ENCODE data around the gene TAAR6. TPM values are rescaled to one million over a fixed set of nuclear protein-coding genes. Genes with fewer than 3 reads are reported as not detected.

TAAR6 gene
- total and polyA plus RNA-seq, 2 donors (not counting 3 experiments of a cell fraction or from before 2014, with no cell fraction given), result not detected

DNA sequence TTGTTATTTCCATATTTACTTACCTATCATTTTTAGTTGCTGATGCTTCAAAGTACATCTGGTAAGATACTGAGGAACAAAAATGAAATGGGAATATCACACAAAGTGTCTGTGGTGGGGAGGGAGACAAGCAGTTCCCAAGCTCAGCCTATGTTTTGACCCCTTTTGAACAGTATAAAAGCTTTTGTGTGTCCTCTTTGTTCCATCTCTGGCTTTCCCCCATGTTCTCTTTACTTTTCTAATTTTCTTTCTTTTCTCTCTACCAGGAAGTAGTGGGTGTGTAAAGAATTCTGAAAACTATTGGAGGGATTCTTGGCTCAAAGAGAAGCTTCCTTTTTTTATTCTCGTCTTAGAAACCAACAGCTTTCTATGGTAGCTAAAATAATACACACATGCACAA, 46.6 kb downstream of the TAAR6 start:
- H4K20me1 ChIP-seq (replicated peaks; ENCODE audit: control insufficient read depth, extremely low read depth, insufficient read depth, low read length), result no peaks in the 10 kb centered on the region
- no peaks in the 10 kb centered on the region for H3K9me3 ChIP-seq (replicated peaks; ENCODE audit: control insufficient read depth, insufficient read depth, low read length)
- no peak overlapping the region for H3K4me3 ChIP-seq (replicated peaks in 1 of 3; ENCODE audit: insufficient read depth in 1 of 3, low read depth in 1 of 3, low read length in 3 of 3)
- DNase-seq (ENCODE audit: low read depth, low spot score) (no peak), FAIRE-seq (no peak)
- no peak overlapping the region for H3K9ac ChIP-seq (replicated peaks; ENCODE audit: extremely low read depth, insufficient read depth, low read length)
- H3K4me2 ChIP-seq (ENCODE audit: insufficient read depth, low read length), result no peak overlapping the region
- no peaks in the 10 kb centered on the region for H3K4me1 ChIP-seq (ENCODE audit: control insufficient read depth, extremely low read depth, insufficient read depth, low read length)
- TF ChIP-seq FOS (IDR thresholded peaks at IDR 0.05; ENCODE audit: borderline replicate concordance, insufficient read depth, low read length) (no peak), MYC (IDR thresholded peaks at IDR 0.05; ENCODE audit: low read depth, low read length) (no peak), POLR2A (IDR thresholded peaks at IDR 0.05; ENCODE audit: low read depth, low read length) (no peak), JUN (IDR thresholded peaks at IDR 0.05; ENCODE audit: borderline replicate concordance, insufficient read depth, insufficient read length, low read depth) (no peak), GATA2 (IDR thresholded peaks at IDR 0.05; ENCODE audit: insufficient read depth, insufficient read length, low read depth, low read length) (no peak), EZH2 (IDR thresholded peaks at IDR 0.05; ENCODE audit: borderline replicate concordance, low read depth, low read length, severe bottlenecking) (no peak), POLR2AphosphoS5 (IDR thresholded peaks at IDR 0.05; ENCODE audit: insufficient read depth, low read depth, low read length) (no peak)
- TF ChIP-seq, protein P1, sequence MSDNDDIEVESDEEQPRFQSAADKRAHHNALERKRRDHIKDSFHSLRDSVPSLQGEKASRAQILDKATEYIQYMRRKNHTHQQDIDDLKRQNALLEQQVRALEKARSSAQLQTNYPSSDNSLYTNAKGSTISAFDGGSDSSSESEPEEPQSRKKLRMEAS (IDR thresholded peaks at IDR 0.05; ENCODE audit: insufficient read depth, insufficient read length), result no peak
- TF ChIP-seq, protein P2, sequence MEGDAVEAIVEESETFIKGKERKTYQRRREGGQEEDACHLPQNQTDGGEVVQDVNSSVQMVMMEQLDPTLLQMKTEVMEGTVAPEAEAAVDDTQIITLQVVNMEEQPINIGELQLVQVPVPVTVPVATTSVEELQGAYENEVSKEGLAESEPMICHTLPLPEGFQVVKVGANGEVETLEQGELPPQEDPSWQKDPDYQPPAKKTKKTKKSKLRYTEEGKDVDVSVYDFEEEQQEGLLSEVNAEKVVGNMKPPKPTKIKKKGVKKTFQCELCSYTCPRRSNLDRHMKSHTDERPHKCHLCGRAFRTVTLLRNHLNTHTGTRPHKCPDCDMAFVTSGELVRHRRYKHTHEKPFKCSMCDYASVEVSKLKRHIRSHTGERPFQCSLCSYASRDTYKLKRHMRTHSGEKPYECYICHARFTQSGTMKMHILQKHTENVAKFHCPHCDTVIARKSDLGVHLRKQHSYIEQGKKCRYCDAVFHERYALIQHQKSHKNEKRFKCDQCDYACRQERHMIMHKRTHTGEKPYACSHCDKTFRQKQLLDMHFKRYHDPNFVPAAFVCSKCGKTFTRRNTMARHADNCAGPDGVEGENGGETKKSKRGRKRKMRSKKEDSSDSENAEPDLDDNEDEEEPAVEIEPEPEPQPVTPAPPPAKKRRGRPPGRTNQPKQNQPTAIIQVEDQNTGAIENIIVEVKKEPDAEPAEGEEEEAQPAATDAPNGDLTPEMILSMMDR (IDR thresholded peaks at IDR 0.05; ENCODE audit: extremely low read depth in 1 of 2, insufficient read depth in 1 of 2, low read depth in 1 of 2, low read length in 2 of 2), result no peak
- no peak overlapping the region for H3K27ac ChIP-seq (ENCODE audit: insufficient read depth, low read depth, low read length)
- H3K27me3 ChIP-seq (ENCODE audit: control insufficient read depth in 2 of 2, insufficient read depth in 2 of 2, low read length in 2 of 2), result peaks cover 1 to 5% of the 10 kb centered on the region in 2 experiments
- no peak overlapping the region for H2AFZ ChIP-seq (ENCODE audit: low read depth, low read length)
- CTCF ChIA-PET, result interaction anchor here (0.7 to 1.1 kb wide), 2 partner anchors 9 to 1494 kb away, joined by 3 to 4 read pairs; no protein-coding TSS in a partner anchor
- POLR2A ChIA-PET, result no interaction called here
- H3K9me1 ChIP-seq (replicated peaks; ENCODE audit: control insufficient read depth, extremely low read depth, insufficient read depth, low read length), result no peaks in the 10 kb centered on the region
- H3K79me2 ChIP-seq (ENCODE audit: control insufficient read depth, insufficient read depth, low read length), result no peaks in the 10 kb centered on the region
- no peaks in the 10 kb centered on the region for H3K36me3 ChIP-seq (ENCODE audit: control insufficient read depth in 2 of 2, extremely low read depth in 1 of 2, insufficient read depth in 2 of 2, low read length in 2 of 2)
- BruUV-seq (replicated peaks), result no TSS peak
- dilution Hi-C loops (cut with MboI; ENCODE audit: extremely low pct_ligation_motif_present, low sequenced_read_pairs) (no loop called here), intact Hi-C loops (cut with micrococcal nuclease) (no loop called here)

Small RNA genes within 50 kb of the gene (small RNA-seq; reads per million reads assigned to genes)
- gene TAAR7P (ENCODE audit: insufficient read depth, insufficient read length, low read depth, low replicate concordance), result not detected

Other genes with a start within 250 kb of the TAAR6 start
- gene MOXD1, start 168.8 kb upstream of the TAAR6 start, total RNA-seq, result not detected in 2 replicates
- gene MOXD1, start 168.8 kb upstream of the TAAR6 start, polyA plus RNA-seq, result 0.01 and 0.06 TPM in 2 replicates
- gene STX7, start 57.2 kb upstream of the TAAR6 start, total RNA-seq, result 42.5 and 45.5 TPM in 2 replicates
- 9.2 and 13.4 TPM in 2 replicates for gene STX7, start 57.2 kb upstream of the TAAR6 start, polyA plus RNA-seq
- gene TAAR9, start 32.0 kb upstream of the TAAR6 start, total RNA-seq, result not detected in 2 replicates
- not detected in 2 replicates for gene TAAR9, start 32.0 kb upstream of the TAAR6 start, polyA plus RNA-seq
- not detected in 2 replicates for gene TAAR8, start 17.6 kb upstream of the TAAR6 start, total RNA-seq
- gene TAAR8, start 17.6 kb upstream of the TAAR6 start, polyA plus RNA-seq, result not detected in 2 replicates
- gene TAAR5, start 19.4 kb downstream of the TAAR6 start, total RNA-seq, result not detected in 2 replicates
- not detected in 2 replicates for gene TAAR5, start 19.4 kb downstream of the TAAR6 start, polyA plus RNA-seq
- gene TAAR2, start 54.0 kb downstream of the TAAR6 start, total RNA-seq, result not detected in 2 replicates
- gene TAAR2, start 54.0 kb downstream of the TAAR6 start, polyA plus RNA-seq, result not detected in 2 replicates
- gene TAAR1, start 88.9 kb downstream of the TAAR6 start, total RNA-seq, result not detected in 2 replicates
- not detected in 2 replicates for gene TAAR1, start 88.9 kb downstream of the TAAR6 start, polyA plus RNA-seq
- not detected in 2 replicates for gene VNN1, start 143.7 kb downstream of the TAAR6 start, total RNA-seq
- gene VNN1, start 143.7 kb downstream of the TAAR6 start, polyA plus RNA-seq, result not detected in 2 replicates
- not detected in 2 replicates for gene VNN2, start 187.6 kb downstream of the TAAR6 start, total RNA-seq
- not detected in 2 replicates for gene VNN2, start 187.6 kb downstream of the TAAR6 start, polyA plus RNA-seq
- 8.4 and 8.5 TPM in 2 replicates for gene SLC18B1, start 228.3 kb downstream of the TAAR6 start, total RNA-seq
- 6.7 and 9.2 TPM in 2 replicates for gene SLC18B1, start 228.3 kb downstream of the TAAR6 start, polyA plus RNA-seq
- 1,044 and 1,088 TPM in 2 replicates for gene RPS12, start 244.2 kb downstream of the TAAR6 start, total RNA-seq
- 6,159 and 7,151 TPM in 2 replicates for gene RPS12, start 244.2 kb downstream of the TAAR6 start, polyA plus RNA-seq